Mesendoderm (in vitro differentiated cells): ENCODE data around the gene TSPAN12.

ENCODE experiments used
- DNase-seq: peaks from one replicate; pipeline ENCODE4 v3.0.0; 2013
- H2AK5ac ChIP-seq: 2 replicates; pipeline ENCODE4 v1.6.1; 2013; ENCODE audit warnings: low read length, inconsistent platforms
- H2BK120ac ChIP-seq: 2 replicates; pipeline ENCODE4 v1.6.1; 2013; ENCODE audit warnings: low read depth, mild to moderate bottlenecking, low read length, moderate library complexity, mixed read lengths
- H2BK15ac ChIP-seq: replicated peaks from 2 replicates; pipeline ENCODE4 v1.6.1; 2013; ENCODE audit warnings: low read depth, mild to moderate bottlenecking, moderate library complexity
- H2BK5ac ChIP-seq: 2 replicates; pipeline ENCODE4 v1.6.1; 2013; ENCODE audit warnings: low read length, inconsistent platforms
- H3K18ac ChIP-seq: 2 replicates; pipeline ENCODE4 v1.6.1; 2013; ENCODE audit warnings: mild to moderate bottlenecking, low read length, mixed read lengths
- H3K23ac ChIP-seq: one replicate; pipeline ENCODE4 v1.6.1; 2013; ENCODE audit warnings: low read length
- H3K27ac ChIP-seq: 2 replicates; pipeline ENCODE4 v1.5.1; 2013; ENCODE audit warnings: low read depth, mild to moderate bottlenecking, inconsistent platforms, low read length, moderate library complexity
- H3K27me3 ChIP-seq: 2 replicates; pipeline ENCODE4 v1.6.1; 2013; ENCODE audit warnings: low read length, control low read depth, mild to moderate bottlenecking, inconsistent platforms; ENCODE audit not compliant: insufficient read depth, poor library complexity
- H3K36me3 ChIP-seq: 2 replicates; pipeline ENCODE4 v1.6.1; 2013; ENCODE audit warnings: low read length, inconsistent platforms; ENCODE audit not compliant: control insufficient read depth, insufficient read depth
- H3K4ac ChIP-seq: one replicate; pipeline ENCODE4 v1.6.1; 2013; ENCODE audit warnings: low read depth, mild to moderate bottlenecking, low read length, moderate library complexity
- H3K4me1 ChIP-seq: 2 replicates; pipeline ENCODE4 v1.6.1; 2013; ENCODE audit warnings: low read depth, low read length, inconsistent platforms; ENCODE audit not compliant: control insufficient read depth
- H3K4me2 ChIP-seq: 2 replicates; pipeline ENCODE4 v1.6.1; 2013; ENCODE audit warnings: low read length
- H3K4me3 ChIP-seq: 2 replicates; pipeline ENCODE4 v1.5.1; 2013; ENCODE audit warnings: mild to moderate bottlenecking, low read length
- H3K56ac ChIP-seq: one replicate; pipeline ENCODE4 v1.6.1; 2013; ENCODE audit warnings: low read length
- H3K79me1 ChIP-seq: 2 replicates; pipeline ENCODE4 v1.6.1; 2013; ENCODE audit warnings: low read length, inconsistent platforms
- H3K79me2 ChIP-seq: 2 replicates; pipeline ENCODE4 v1.6.1; 2013; ENCODE audit warnings: mild to moderate bottlenecking, low read length; ENCODE audit not compliant: control insufficient read depth, insufficient read depth
- H3K9ac ChIP-seq: 2 replicates; pipeline ENCODE4 v1.6.1; 2013; ENCODE audit warnings: low read length, inconsistent platforms
- H4K5ac ChIP-seq: one replicate; pipeline ENCODE4 v1.6.1; 2013; ENCODE audit warnings: low read length
- H4K8ac ChIP-seq: one replicate; pipeline ENCODE4 v1.6.1; 2013; ENCODE audit warnings: low read depth, mild to moderate bottlenecking, control low read depth, low read length, moderate library complexity
- WGBS: extraction: QIAGEN DNeasy Blood & Tissue Kit; methylation state at CpG from one replicate; pipeline ENCODE4 v1.1.7; 2013; ENCODE audit warnings: low lambda C conversion rate, missing lambda C conversion rate; ENCODE audit not compliant: insufficient coverage; ENCODE audit errors: extremely low coverage; 5-methylcytosine and 5-hydroxymethylcytosine counted together

The TSPAN12 gene

GRCh38 chr7:120799147-120799546 lies 58.8 kb downstream of the TSPAN12 start:
- no peak overlapping the region for H3K56ac ChIP-seq
- no peak overlapping the region for H4K8ac ChIP-seq
- H4K5ac ChIP-seq: no peak overlapping the region
- H3K23ac ChIP-seq: no peak overlapping the region
- no peaks in the 10 kb centered on the region for H3K79me2 ChIP-seq
- peaks cover 5% of the 10 kb centered on the region for H3K4me1 ChIP-seq
- H2BK15ac ChIP-seq: no peak overlapping the region
- no peak overlapping the region for H3K9ac ChIP-seq
- no peak overlapping the region for H3K4me2 ChIP-seq
- H3K27me3 ChIP-seq: no peaks in the 10 kb centered on the region
- no peak overlapping the region for H3K27ac ChIP-seq
- peak overlapping the region; percentile 67 for H2BK120ac ChIP-seq
- no CpG with 5 or more reads among the region's 1 CpG for WGBS
- H3K4ac ChIP-seq: no peak overlapping the region
- H3K4me3 ChIP-seq: no peak overlapping the region
- no peaks in the 10 kb centered on the region for H3K79me1 ChIP-seq
- H3K18ac ChIP-seq: no peak overlapping the region
- no peak for DNase-seq
- no peaks in the 10 kb centered on the region for H3K36me3 ChIP-seq
- no peak overlapping the region for H2AK5ac ChIP-seq
- no peak overlapping the region for H2BK5ac ChIP-seq

DNA sequence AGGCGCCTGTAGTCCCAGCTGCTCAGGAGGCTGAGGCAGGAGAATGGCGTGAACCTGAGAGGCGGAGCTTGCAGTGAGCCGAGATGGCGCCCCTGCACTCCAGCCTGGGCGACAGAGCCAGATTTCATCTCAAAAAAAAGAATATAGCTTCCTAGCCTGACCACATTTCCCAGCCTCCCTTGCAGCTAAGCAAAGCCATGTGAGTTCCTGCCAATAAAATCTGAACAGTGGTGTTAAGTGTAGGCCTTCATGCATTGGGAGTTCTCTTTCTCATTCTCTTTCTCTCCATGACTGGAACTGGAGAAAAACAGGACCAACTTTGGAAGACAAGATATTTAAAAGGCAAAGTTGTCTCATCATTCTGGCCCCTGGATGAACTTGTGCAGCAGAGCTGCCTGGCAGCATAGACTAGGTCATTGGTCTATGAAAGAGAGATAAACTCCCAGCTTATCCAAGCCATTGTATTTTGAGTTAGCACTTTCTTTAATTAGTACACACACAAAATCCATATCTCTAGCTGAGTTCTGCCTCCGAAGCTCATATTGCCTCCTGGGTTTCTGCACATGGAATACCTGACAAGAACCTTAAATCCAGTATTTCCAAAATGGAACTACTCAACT lies 60.8 kb downstream of the TSPAN12 start:
- Histone ChIP-seq H4K8ac (no peak overlapping the region), H3K56ac (no peak overlapping the region), H2BK15ac (no peak overlapping the region), H2BK120ac (peak overlapping the region; percentile 2), H3K4me2 (no peak overlapping the region), H3K27ac (no peak overlapping the region), H4K5ac (no peak overlapping the region), H3K9ac (no peak overlapping the region), H3K4me1 (peaks cover 8% of the 10 kb centered on the region), H3K36me3 (no peaks in the 10 kb centered on the region), H3K27me3 (no peaks in the 10 kb centered on the region), H3K4ac (no peak overlapping the region), H2BK5ac (no peak overlapping the region), H3K23ac (no peak overlapping the region), H3K4me3 (no peak overlapping the region), H3K79me1 (no peaks in the 10 kb centered on the region), H3K18ac (peak overlapping the region; percentile 80), H2AK5ac (no peak overlapping the region), H3K79me2 (no peaks in the 10 kb centered on the region)
- DNase-seq: no peak
- no CpG with 5 or more reads among the region's 7 CpGs for WGBS

- Histone ChIP-seq H3K23ac (no peak overlapping the region), H3K4ac (no peak overlapping the region), H3K79me1 (no peaks in the 10 kb centered on the region), H3K56ac (no peak overlapping the region), H4K5ac (no peak overlapping the region), H3K27me3 (no peaks in the 10 kb centered on the region), H3K9ac (no peak overlapping the region), H2BK120ac (no peak overlapping the region), H3K18ac (no peak overlapping the region), H2BK5ac (no peak overlapping the region), H3K4me1 (peaks cover 8% of the 10 kb centered on the region), H4K8ac (no peak overlapping the region), H3K4me3 (no peak overlapping the region), H3K36me3 (no peaks in the 10 kb centered on the region), H3K79me2 (no peaks in the 10 kb centered on the region), H3K27ac (no peak overlapping the region), H2BK15ac (no peak overlapping the region), H3K4me2 (no peak overlapping the region), H2AK5ac (no peak overlapping the region)
- DNase-seq: peak; percentile 40
- no CpG with 5 or more reads among the region's 4 CpGs for WGBS
Measured at GRCh38 chr7:120794106-120794729, 63.7 kb downstream of the TSPAN12 start.

GRCh38 chr7:120793213-120793936 lies 64.6 kb downstream of the TSPAN12 start:
- no peaks in the 10 kb centered on the region for H3K27me3 ChIP-seq
- DNase-seq: no peak
- no peaks in the 10 kb centered on the region for H3K36me3 ChIP-seq
- H2AK5ac ChIP-seq: no peak overlapping the region
- H4K5ac ChIP-seq: no peak overlapping the region
- no peak overlapping the region for H3K18ac ChIP-seq
- H3K4me3 ChIP-seq: no peak overlapping the region
- H3K79me1 ChIP-seq: no peaks in the 10 kb centered on the region
- no peak overlapping the region for H3K27ac ChIP-seq
- H3K4me2 ChIP-seq: no peak overlapping the region
- H2BK5ac ChIP-seq: no peak overlapping the region
- H3K56ac ChIP-seq: no peak overlapping the region
- no peaks in the 10 kb centered on the region for H3K79me2 ChIP-seq
- no peak overlapping the region for H3K4ac ChIP-seq
- H2BK120ac ChIP-seq: no peak overlapping the region
- no peak overlapping the region for H4K8ac ChIP-seq
- H2BK15ac ChIP-seq: no peak overlapping the region
- H3K9ac ChIP-seq: no peak overlapping the region
- H3K4me1 ChIP-seq: peaks cover 3% of the 10 kb centered on the region
- no peak overlapping the region for H3K23ac ChIP-seq
- WGBS: 100% methylated on average over 1 of the region's 3 CpGs

- no CpG with 5 or more reads among the region's 2 CpGs for WGBS
- H3K36me3 ChIP-seq: no peaks in the 10 kb centered on the region
Measured at GRCh38 chr7:120792861-120793130, 65.1 kb downstream of the TSPAN12 start.

More at GRCh38 chr7:120792861-120793130, 65.1 kb downstream of the TSPAN12 start:
- Histone ChIP-seq H3K4me2 (no peak overlapping the region), H3K79me2 (no peaks in the 10 kb centered on the region), H3K27ac (no peak overlapping the region), H3K23ac (no peak overlapping the region), H2BK120ac (no peak overlapping the region), H3K4ac (no peak overlapping the region), H3K18ac (peak overlapping the region; percentile 24), H3K9ac (no peak overlapping the region), H4K8ac (no peak overlapping the region), H3K4me3 (no peak overlapping the region), H3K27me3 (no peaks in the 10 kb centered on the region), H3K79me1 (no peaks in the 10 kb centered on the region), H4K5ac (no peak overlapping the region), H2BK5ac (no peak overlapping the region), H3K56ac (no peak overlapping the region), H3K4me1 (peaks cover 3% of the 10 kb centered on the region), H2AK5ac (no peak overlapping the region), H2BK15ac (no peak overlapping the region)
- DNase-seq: no peak
